ENCODE measurements around the gene PPP1R9B. TPM values are rescaled to one million over a fixed set of nuclear protein-coding genes. Genes with fewer than 3 reads are reported as not detected.

PPP1R9B gene
- total RNA-seq, 4 donors from 2014 or later: 20.2 to 46.3 (median 37.5) TPM

GRCh38 chr17:50180111-50180510 lies 29.6 kb upstream of the PPP1R9B start:
- Histone ChIP-seq H3K27me3 (no peaks in the 10 kb centered on the region), H3K36me3 (peaks cover 0 to 3% (median 0%) of the 10 kb centered on the region in 4 donors), H3K27ac (replicated peaks in 1 of 4) (peak overlapping the region in 1 of 4 donors; percentile 96), H3K9me3 (no peaks in the 10 kb centered on the region), H3K4me3 (no peak overlapping the region), H3K4me1 (peaks cover 31 to 63% (median 57%) of the 10 kb centered on the region in 4 donors)
- no peak for DNase-seq (ENCODE audit: extremely low spot score)
- intact Hi-C loops (cut with DNase I): no loop called here
- WGBS: 98% methylated on average over 4 of the region's 4 CpGs
- TF ChIP-seq POLR2A (IDR thresholded peaks at IDR 0.05; ENCODE audit: low read depth) (no peak), POLR2AphosphoS5 (IDR thresholded peaks at IDR 0.05) (no peak), CTCF (IDR thresholded peaks at IDR 0.05) (no peak), EP300 (IDR thresholded peaks at IDR 0.05) (no peak)

GRCh38 chr17:50177983-50178834 lies 27.7 kb upstream of the PPP1R9B start:
- peak overlapping the region; percentile 84 to 96 (median 86) for H3K27ac ChIP-seq (replicated peaks in 1 of 4)
- peak overlapping the region; percentile 23 to 43 (median 28) for H3K4me3 ChIP-seq
- no peaks in the 10 kb centered on the region for H3K9me3 ChIP-seq
- peak; percentile 95 for DNase-seq (ENCODE audit: extremely low spot score)
- 2% methylated on average over 7 of the region's 22 CpGs for WGBS
- no peaks in the 10 kb centered on the region for H3K27me3 ChIP-seq
- peaks cover 43 to 67% (median 58%) of the 10 kb centered on the region in 4 donors for H3K4me1 ChIP-seq
- TF ChIP-seq CTCF (IDR thresholded peaks at IDR 0.05): peak; percentile 58 to 70 (median 64)
- TF ChIP-seq EP300 (IDR thresholded peaks at IDR 0.05): peak; percentile 25
- TF ChIP-seq POLR2A (IDR thresholded peaks at IDR 0.05; ENCODE audit: low read depth): no peak
- peak; percentile 69 to 74 for TF ChIP-seq POLR2AphosphoS5 (IDR thresholded peaks at IDR 0.05)
- no peaks in the 10 kb centered on the region for H3K36me3 ChIP-seq
- intact Hi-C loops (cut with DNase I): no loop called here

- intact Hi-C loops (cut with DNase I): no loop called here
- Histone ChIP-seq H3K27ac (replicated peaks in 1 of 4) (peak overlapping the region; percentile 84 to 96 (median 86)), H3K9me3 (no peaks in the 10 kb centered on the region), H3K4me1 (peaks cover 44 to 72% (median 66%) of the 10 kb centered on the region in 4 donors), H3K4me3 (no peak overlapping the region), H3K36me3 (peaks cover 0 to under 1% (median 0%) of the 10 kb centered on the region in 4 donors), H3K27me3 (no peaks in the 10 kb centered on the region)
- TF ChIP-seq EP300 (IDR thresholded peaks at IDR 0.05): no peak
- TF ChIP-seq POLR2AphosphoS5 (IDR thresholded peaks at IDR 0.05): no peak
- no peak for TF ChIP-seq CTCF (IDR thresholded peaks at IDR 0.05)
- TF ChIP-seq POLR2A (IDR thresholded peaks at IDR 0.05; ENCODE audit: low read depth): no peak
- DNase-seq (ENCODE audit: extremely low spot score): no peak
- WGBS: 87% methylated on average over 10 of the region's 10 CpGs
Measured at GRCh38 chr17:50177476-50177875, 27.0 kb upstream of the PPP1R9B start.

GRCh38 chr17:50176559-50177357 lies 26.3 kb upstream of the PPP1R9B start:
- Histone ChIP-seq H3K4me3 (no peak overlapping the region), H3K9me3 (no peaks in the 10 kb centered on the region), H3K4me1 (peaks cover 44 to 72% (median 68%) of the 10 kb centered on the region in 4 donors), H3K27me3 (no peaks in the 10 kb centered on the region), H3K36me3 (peaks cover 0 to 8% (median 2%) of the 10 kb centered on the region in 4 donors), H3K27ac (replicated peaks in 1 of 4) (peak overlapping the region; percentile 84 to 96 (median 86))
- intact Hi-C loops (cut with DNase I): no loop called here
- DNase-seq (ENCODE audit: extremely low spot score): no peak
- TF ChIP-seq CTCF (IDR thresholded peaks at IDR 0.05) (no peak), POLR2AphosphoS5 (IDR thresholded peaks at IDR 0.05) (no peak), EP300 (IDR thresholded peaks at IDR 0.05) (no peak), POLR2A (IDR thresholded peaks at IDR 0.05; ENCODE audit: low read depth) (no peak)
- WGBS: 88% methylated on average over 19 of the region's 20 CpGs

Data from esophagus muscularis mucosa (tissue), 4 donors.